B cell (primary cell): ENCODE data around the gene PEX10. TPM values are rescaled to one million over a fixed set of nuclear protein-coding genes. Genes with fewer than 3 reads are reported as not detected.

Source experiments
- ATAC-seq: fragments of 200-7000 bp; cut with Tn5 transposase; one replicate; pipeline ENCODE4 v1.10.0; 2021; ENCODE audit warnings: low read depth, mild to moderate bottlenecking, moderate number of reproducible peaks, moderate library complexity
- CTCF ChIA-PET: fragments of 350-600 bp; sonication (Branson Sonifier 250); formaldehyde crosslinking; loops from one replicate; lab custom pipeline; 2021; ENCODE audit warnings: antibody characterized with exemption, inconsistent platforms; lab: Charles Lee
- POLR2A ChIA-PET: fragments of 350-600 bp; sonication (Branson Sonifier 250); formaldehyde crosslinking; loops from one replicate; lab custom pipeline; 2021; ENCODE audit warnings: antibody characterized with exemption; lab: Charles Lee
- DNase-seq: peaks from one replicate; pipeline ENCODE4 v3.0.0; 2013
- H2AFZ ChIP-seq: 2 replicates; pipeline ENCODE4 v1.6.1; 2012; ENCODE audit warnings: mild to moderate bottlenecking, low read depth, low read length; ENCODE audit not compliant: insufficient read depth, poor library complexity, severe bottlenecking
- H3K27ac ChIP-seq, 2 donors: 1 replicate in 1 of 2; 2 replicates in 1 of 2; pipeline ENCODE4 v1.5.1; 2012 to 2013; ENCODE audit warnings: low read length in 2 of 2, mild to moderate bottlenecking in 2 of 2, moderate library complexity in 1 of 2
- H3K27me3 ChIP-seq, 4 experiments: fragments of 200-600 bp in 1 of 4; sonication (generic) in 1 of 4; replicated peaks in 1 of 4; 1 replicate in 2 of 4; 2 replicates in 2 of 4; pipeline versions ENCODE4 v1.6.1 to v1.7.0; 2013 to 2016; ENCODE audit warnings: low read length in 3 of 4, mild to moderate bottlenecking in 2 of 4, mixed read lengths in 1 of 4, moderate library complexity in 1 of 4; ENCODE audit not compliant: insufficient read depth in 4 of 4, control insufficient read depth in 3 of 4; ENCODE audit errors: control extremely low read depth in 1 of 4
- H3K36me3 ChIP-seq, 2 experiments: replicated peaks in 1 of 2; 1 replicate in 1 of 2; 2 replicates in 1 of 2; pipeline versions ENCODE4 v1.6.1 to v1.7.1; 2013; ENCODE audit warnings: low read length in 1 of 2; ENCODE audit not compliant: insufficient read depth in 2 of 2, control insufficient read depth in 1 of 2; ENCODE audit errors: control extremely low read depth in 1 of 2, extremely low read depth in 1 of 2
- H3K4me1 ChIP-seq, 2 donors: fragments of 200-600 bp in 1 of 2; sonication (generic) in 1 of 2; 1 replicate in 1 of 2; 2 replicates in 1 of 2; pipeline versions ENCODE4 v1.5.1 to v1.6.1; 2013 to 2017; ENCODE audit warnings: low read length in 2 of 2; ENCODE audit not compliant: control insufficient read depth in 2 of 2, insufficient read depth in 2 of 2
- H3K4me2 ChIP-seq: replicated peaks from 2 replicates; pipeline ENCODE3; 2012; ENCODE audit warnings: mild to moderate bottlenecking, low read depth, low read length; ENCODE audit not compliant: poor library complexity, severe bottlenecking
- H3K4me3 ChIP-seq, 5 experiments: fragments of 200-600 bp in 1 of 5; sonication (generic) in 1 of 5; 1 replicate in 3 of 5; 2 replicates in 2 of 5; pipeline versions ENCODE4 v1.5.1 to v1.7.0; 2011 to 2016; ENCODE audit warnings: low read length in 4 of 5, mild to moderate bottlenecking in 4 of 5, low read depth in 2 of 5, control low read depth in 1 of 5, moderate library complexity in 1 of 5; ENCODE audit not compliant: insufficient read depth in 1 of 5; ENCODE audit errors: control extremely low read depth in 1 of 5, extremely low read depth in 1 of 5
- H3K79me2 ChIP-seq: fragments of 200-600 bp; sonication (generic); one replicate; pipeline ENCODE4 v1.6.0; 2016; ENCODE audit warnings: low read length; ENCODE audit not compliant: control insufficient read depth, insufficient read depth
- H3K9ac ChIP-seq: fragments of 200-600 bp; sonication (generic); 2 replicates; pipeline ENCODE4 v1.6.1; 2017; ENCODE audit warnings: mild to moderate bottlenecking, low read length, moderate library complexity
- H3K9me3 ChIP-seq, 3 donors: one replicate each; pipeline versions ENCODE4 v1.6.1 to v1.7.1; 2013; ENCODE audit warnings: low read length in 2 of 3; ENCODE audit not compliant: control insufficient read depth in 2 of 3, insufficient read depth in 1 of 3; ENCODE audit errors: control extremely low read depth in 1 of 3
- H4K20me1 ChIP-seq: 2 replicates; pipeline ENCODE4 v1.6.0; 2012; ENCODE audit warnings: mild to moderate bottlenecking, low read length; ENCODE audit not compliant: insufficient read depth, control insufficient read depth, poor library complexity, severe bottlenecking
- H3K27ac Mint-ChIP-seq: one replicate; pipeline ENCODE4 v1.8.0; 2021; ENCODE audit warnings: mixed read lengths
- H3K27me3 Mint-ChIP-seq: one replicate; pipeline ENCODE4 v1.8.0; 2021; ENCODE audit warnings: mixed read lengths
- H3K4me1 Mint-ChIP-seq: one replicate; pipeline ENCODE4 v1.8.0; 2021; ENCODE audit warnings: mixed read lengths
- H3K4me3 Mint-ChIP-seq: one replicate; pipeline ENCODE4 v1.8.0; 2021; ENCODE audit warnings: mixed read lengths
- H3K9me3 Mint-ChIP-seq: one replicate; pipeline ENCODE4 v1.8.0; 2022; ENCODE audit warnings: mixed read lengths; ENCODE audit not compliant: insufficient read depth
- EZH2 ChIP-seq: IDR thresholded peaks from 2 replicates; pipeline ENCODE4 v1.6.1; 2012; ENCODE audit warnings: borderline replicate concordance, low read depth, mild to moderate bottlenecking, moderate library complexity, low read length; ENCODE audit not compliant: insufficient read depth, poor library complexity, severe bottlenecking
- WGBS: methylation state at CpG from one replicate; pipeline ENCODE4 v1.1.5; 2013; ENCODE audit warnings: missing lambda C conversion rate; ENCODE audit not compliant: insufficient coverage; 5-methylcytosine and 5-hydroxymethylcytosine counted together
- intact Hi-C: fragments of 100-400 bp; cut with micrococcal nuclease; formaldehyde crosslinking; loops from one replicate; pipeline ENCODE4 v1.10.0; 2022
- polyA plus RNA-seq: library from polyadenylated mRNA; depleted of rRNA; stranded (reverse); fragments of >200 nt; gene quantifications from 2 replicates; pipeline ENCODE4 v1.2.3, GENCODE V29; 2012
- total RNA-seq, 2 donors: library from RNA; stranded (reverse); fragments of 120-200 nt in 1 of 2; gene quantifications; 1 replicate in 1 of 2; 2 replicates in 1 of 2; pipeline versions ENCODE4 v1.2.3 to v1.2.4, GENCODE V29; 2013 to 2022
- TF ChIP-seq, protein P1 (sequence below): fragments of 200-600 bp; IDR thresholded peaks from one replicate; pipeline ENCODE4 v1.8.0; 2022; ENCODE audit warnings: antibody characterized with exemption, mild to moderate bottlenecking

The PEX10 gene
- total and polyA plus RNA-seq, 2 donors (not counting 1 experiment from before 2014, with no cell fraction given), result 13.5 to 18.4 TPM

DNA sequence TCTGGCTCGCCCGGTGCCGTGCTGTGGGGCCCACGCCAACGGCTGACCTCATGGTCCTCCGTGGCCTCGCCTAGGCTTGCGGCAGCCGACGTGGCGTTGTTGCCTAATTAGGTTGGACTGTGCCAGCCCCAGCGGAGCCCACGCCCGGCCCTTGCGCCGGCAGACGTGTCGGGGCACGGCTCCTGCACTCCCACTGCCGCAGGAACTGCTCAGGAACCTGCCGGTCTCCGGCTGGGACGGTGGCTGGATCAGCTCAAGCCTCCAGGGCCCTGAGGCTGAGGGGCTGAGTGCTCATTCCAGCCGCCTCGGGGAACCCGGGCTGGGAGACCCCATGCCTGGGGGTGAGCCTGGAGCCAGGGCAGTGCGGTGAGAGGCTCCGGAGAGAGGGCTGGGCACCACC lies 16.1 kb upstream of the PEX10 start:
- Histone ChIP-seq H3K27me3 (peaks cover 0 to 6% (median 0%) of the 10 kb centered on the region in 4 experiments), H3K9me3 (peaks cover 0 to 23% (median 8%) of the 10 kb centered on the region in 3 donors), H3K4me1 (no peaks in the 10 kb centered on the region), H3K79me2 (no peaks in the 10 kb centered on the region), H3K4me2 (no peak overlapping the region), H3K36me3 (no peaks in the 10 kb centered on the region), H4K20me1 (no peaks in the 10 kb centered on the region), H3K4me3 (no peak overlapping the region), H3K9ac (no peak overlapping the region), H3K27ac (no peak overlapping the region), H2AFZ (no peak overlapping the region)
- 97% methylated on average over 28 of the region's 28 CpGs for WGBS
- Mint-ChIP-seq H3K27me3 (no peaks in the 10 kb centered on the region), H3K4me1 (no peaks in the 10 kb centered on the region), H3K4me3 (no peak overlapping the region), H3K27ac (no peak overlapping the region), H3K9me3 (no peaks in the 10 kb centered on the region)
- DNase-seq (no peak), ATAC-seq (no peak)
- TF ChIP-seq, protein P1, sequence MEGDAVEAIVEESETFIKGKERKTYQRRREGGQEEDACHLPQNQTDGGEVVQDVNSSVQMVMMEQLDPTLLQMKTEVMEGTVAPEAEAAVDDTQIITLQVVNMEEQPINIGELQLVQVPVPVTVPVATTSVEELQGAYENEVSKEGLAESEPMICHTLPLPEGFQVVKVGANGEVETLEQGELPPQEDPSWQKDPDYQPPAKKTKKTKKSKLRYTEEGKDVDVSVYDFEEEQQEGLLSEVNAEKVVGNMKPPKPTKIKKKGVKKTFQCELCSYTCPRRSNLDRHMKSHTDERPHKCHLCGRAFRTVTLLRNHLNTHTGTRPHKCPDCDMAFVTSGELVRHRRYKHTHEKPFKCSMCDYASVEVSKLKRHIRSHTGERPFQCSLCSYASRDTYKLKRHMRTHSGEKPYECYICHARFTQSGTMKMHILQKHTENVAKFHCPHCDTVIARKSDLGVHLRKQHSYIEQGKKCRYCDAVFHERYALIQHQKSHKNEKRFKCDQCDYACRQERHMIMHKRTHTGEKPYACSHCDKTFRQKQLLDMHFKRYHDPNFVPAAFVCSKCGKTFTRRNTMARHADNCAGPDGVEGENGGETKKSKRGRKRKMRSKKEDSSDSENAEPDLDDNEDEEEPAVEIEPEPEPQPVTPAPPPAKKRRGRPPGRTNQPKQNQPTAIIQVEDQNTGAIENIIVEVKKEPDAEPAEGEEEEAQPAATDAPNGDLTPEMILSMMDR, result no peak
- TF ChIP-seq EZH2, result no peak
- intact Hi-C loops, result no loop called here
- ChIA-PET CTCF (no interaction called here), POLR2A (no interaction called here)

DNA sequence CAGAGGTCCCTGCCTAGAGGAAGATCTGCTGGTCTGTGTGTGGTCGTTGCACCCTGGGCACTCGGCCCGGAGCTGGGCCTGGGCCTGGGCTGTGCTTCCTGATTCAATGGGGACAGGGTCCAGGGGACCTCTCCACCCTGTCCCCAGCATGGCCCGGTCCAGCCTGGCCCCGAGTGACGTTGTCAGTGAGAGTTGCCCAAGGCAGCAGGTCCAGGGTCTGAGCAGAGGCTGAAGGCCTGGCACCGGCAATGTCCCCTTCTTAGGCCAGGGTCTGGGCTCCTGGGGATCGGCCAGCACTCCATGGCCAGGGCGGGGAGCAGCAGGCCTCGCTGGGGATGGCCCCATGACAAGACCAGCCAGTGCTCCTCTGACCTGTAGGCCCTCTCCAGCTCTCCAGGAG lies 15.6 kb upstream of the PEX10 start:
- ChIA-PET CTCF (no interaction called here), POLR2A (no interaction called here)
- no peaks in the 10 kb centered on the region for H3K36me3 ChIP-seq
- intact Hi-C loops, result no loop called here
- no peak overlapping the region for H3K9ac ChIP-seq
- peaks cover 0 to 28% (median 11%) of the 10 kb centered on the region in 3 donors for H3K9me3 ChIP-seq
- no peak for DNase-seq
- WGBS, result 91% methylated on average over 10 of the region's 10 CpGs
- no peak overlapping the region for H3K4me3 ChIP-seq
- Mint-ChIP-seq H3K4me3 (no peak overlapping the region), H3K9me3 (no peaks in the 10 kb centered on the region), H3K27me3 (no peaks in the 10 kb centered on the region), H3K4me1 (no peaks in the 10 kb centered on the region), H3K27ac (no peak overlapping the region)
- no peaks in the 10 kb centered on the region for H3K79me2 ChIP-seq
- H3K27ac ChIP-seq, result no peak overlapping the region
- ATAC-seq, result no peak
- H2AFZ ChIP-seq, result no peak overlapping the region
- no peaks in the 10 kb centered on the region for H3K4me1 ChIP-seq
- no peak overlapping the region for H3K4me2 ChIP-seq
- TF ChIP-seq, protein P1, result no peak
- TF ChIP-seq EZH2, result no peak
- peaks cover 0 to 6% (median 0%) of the 10 kb centered on the region in 4 experiments for H3K27me3 ChIP-seq
- H4K20me1 ChIP-seq, result no peaks in the 10 kb centered on the region
